HG03103 (cell line): ENCODE measurements around the gene RND1.

Source experiments
- ATAC-seq: cut with Tn5 transposase; IDR thresholded peaks from one replicate; pipeline ENCODE4 v1.9.1; 2021; ENCODE audit warnings: low read depth; ENCODE audit not compliant: unreplicated experiment

Gene RND1

DNA sequence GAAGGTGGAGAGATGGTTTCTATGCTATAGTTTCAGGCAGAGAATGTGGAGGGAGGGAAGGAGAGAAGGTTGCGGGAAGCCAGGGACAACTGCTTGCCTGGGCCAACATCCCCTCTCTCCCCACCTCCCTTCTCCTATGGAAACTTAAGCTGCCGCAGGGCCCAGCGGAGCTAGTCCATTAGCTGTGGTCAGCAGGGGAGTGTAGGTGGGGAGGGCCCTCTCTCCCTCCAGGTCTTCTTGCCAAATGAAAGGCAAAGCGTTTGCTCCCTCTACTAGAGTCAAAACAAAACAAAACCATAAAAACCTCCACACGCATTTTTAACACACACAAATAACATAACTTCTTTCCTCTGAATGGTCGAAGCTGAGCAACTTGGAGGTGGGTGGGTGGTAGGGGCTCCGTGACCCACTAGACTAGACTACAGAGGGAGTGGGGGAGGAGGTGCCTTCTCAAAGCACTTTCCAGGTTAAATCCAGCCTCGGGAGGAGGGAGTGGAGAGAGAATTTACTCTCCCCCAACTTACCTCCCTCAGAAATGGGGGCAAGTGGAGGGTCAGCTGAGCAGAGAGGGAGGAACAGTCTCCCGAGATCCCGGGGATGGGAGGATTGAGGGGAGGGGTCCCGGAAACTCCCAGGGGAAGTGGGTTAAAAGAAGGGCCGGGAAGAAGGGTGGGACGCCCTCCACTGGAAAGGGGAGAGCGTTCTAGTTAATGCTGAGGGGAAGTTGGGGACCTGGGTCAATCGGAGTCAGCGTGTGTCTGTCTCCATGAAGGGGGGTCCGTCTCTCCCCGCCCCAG is 52.0 kb downstream of the RND1 start:
- no peak for ATAC-seq

DNA sequence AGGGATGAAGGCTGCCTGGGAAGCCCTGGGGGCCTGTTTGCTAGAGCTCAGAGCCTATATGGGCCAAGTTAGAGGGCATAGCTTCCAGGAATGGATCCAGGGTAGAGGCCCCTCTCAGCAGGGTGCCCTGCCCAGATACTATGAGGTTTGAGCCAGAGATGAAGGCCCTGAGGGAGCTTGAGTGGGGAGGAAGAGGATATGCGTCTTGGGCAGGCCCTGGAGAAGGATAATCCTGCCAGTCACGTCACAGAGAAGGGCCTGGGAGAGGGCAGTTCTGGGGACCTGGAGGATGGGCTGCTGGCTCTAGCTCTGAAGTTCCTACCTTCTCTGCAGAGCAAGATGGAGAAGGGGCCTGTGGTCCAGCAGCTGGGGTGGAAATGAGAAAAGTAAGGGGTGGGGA is 53.3 kb downstream of the RND1 start:
- ATAC-seq, result no peak

DNA sequence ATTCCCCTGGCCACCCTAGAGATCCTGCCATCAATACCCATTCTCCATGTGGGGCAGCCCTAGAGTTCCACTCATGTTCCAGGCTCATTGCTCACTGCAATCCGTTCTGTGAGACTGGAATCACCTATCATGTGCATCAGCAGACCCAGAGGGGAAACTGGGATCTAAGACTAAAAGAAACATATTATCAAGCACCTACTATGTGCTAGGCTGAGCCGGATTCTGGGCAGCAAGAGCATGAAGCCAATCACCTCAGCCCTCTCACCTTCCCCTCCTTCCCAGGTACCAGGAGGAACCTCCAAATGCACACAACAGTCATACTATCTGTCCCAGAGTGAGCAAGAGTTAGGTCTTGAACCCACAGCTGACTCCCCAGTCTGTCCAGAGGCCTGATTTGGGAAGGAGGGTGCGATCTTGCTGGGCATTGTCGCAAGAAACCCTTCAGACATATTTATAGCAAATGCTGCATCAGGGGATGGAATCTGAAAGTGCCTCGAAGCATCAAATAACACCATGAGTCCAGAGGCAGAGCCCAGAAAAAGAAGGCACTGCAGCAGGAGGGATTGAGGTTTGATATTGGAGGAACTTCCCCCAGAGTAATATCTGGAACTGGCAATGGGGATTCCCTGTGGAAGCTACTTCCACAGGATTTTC is 54.1 kb downstream of the RND1 start:
- no peak for ATAC-seq

DNA sequence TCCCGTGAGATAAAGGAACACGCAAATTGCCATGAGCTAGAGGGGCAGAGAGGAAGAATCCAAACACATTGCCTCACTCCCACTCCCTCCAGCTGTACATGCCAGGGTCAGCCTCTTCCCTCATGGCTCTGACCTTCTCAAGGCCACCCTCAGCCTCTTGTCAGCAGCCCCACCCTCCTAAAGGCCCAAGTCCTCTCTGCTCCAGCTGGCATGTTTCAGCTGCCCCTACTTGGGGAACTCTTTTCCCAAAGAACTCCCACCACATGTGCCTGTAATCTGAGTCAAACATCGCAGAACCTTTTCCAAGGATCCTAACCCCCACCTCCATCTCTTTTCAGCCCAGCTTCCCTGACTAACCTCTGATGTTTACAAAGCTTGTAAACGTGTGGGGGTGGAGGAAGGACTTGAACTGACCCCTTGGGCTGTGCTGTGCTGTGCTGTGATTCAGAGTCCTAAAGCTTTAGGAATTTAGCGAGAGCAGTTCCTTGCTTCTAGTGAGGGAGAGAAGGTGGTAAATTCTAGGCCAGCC is 54.7 kb downstream of the RND1 start:
- ATAC-seq, result no peak

DNA sequence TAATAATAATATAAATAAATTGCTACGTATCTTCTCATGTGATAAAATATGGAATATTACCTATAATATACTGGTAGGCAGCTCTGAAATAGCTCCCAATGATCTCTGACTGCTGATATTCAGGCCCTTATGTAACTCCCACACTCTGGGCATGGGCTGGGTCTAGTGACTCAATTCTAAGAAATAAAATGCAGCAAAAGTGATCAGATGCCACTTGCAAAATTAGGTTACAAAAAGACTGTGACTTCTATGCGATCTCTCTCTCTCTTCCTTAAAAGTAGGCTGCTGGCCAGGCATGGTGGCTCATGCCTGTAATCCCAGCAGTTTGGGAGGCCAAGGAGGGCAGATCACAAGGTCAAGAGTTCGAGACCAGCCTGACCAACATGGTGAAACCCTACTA is 57.7 kb downstream of the RND1 start:
- no peak for ATAC-seq
